Testis (tissue), 2 donors: ENCODE results near the gene MACROD2.

ENCODE experiments used
- CTCF ChIP-seq, 3 experiments: fragments of 450-650 bp in 2 of 3; fragments of 200-600 bp in 1 of 3; sonication (generic) in 1 of 3; IDR thresholded peaks; one replicate each; pipeline ENCODE4 v1.5.1; 2016 to 2019; ENCODE audit warnings: antibody characterized with exemption in 3 of 3, mild to moderate bottlenecking in 2 of 3, moderate library complexity in 1 of 3
- POLR2A ChIP-seq: fragments of 450-650 bp; IDR thresholded peaks from one replicate; pipeline ENCODE4 v1.6.1; 2017; ENCODE audit warnings: antibody characterized with exemption, mild to moderate bottlenecking, moderate library complexity

GRCh38 chr20:15204234-15204633 lies 1208.9 kb downstream of the MACROD2 start:
- no peak for TF ChIP-seq CTCF (IDR thresholded peaks at IDR 0.05)
- TF ChIP-seq POLR2A: no peak
